ENCODE measurements around the gene C18orf54.

GRCh38 chr18:54357082-54357659 lies 535 bp upstream of the C18orf54 start:
- TF ChIP-seq POLR2A (IDR thresholded peaks at IDR 0.05), result no peak
- no peak for TF ChIP-seq CTCF (IDR thresholded peaks at IDR 0.05 in 8 of 11, conservative IDR thresholded peaks at IDR 0.05 in 3 of 11)
